ENCODE results near the gene ANKRD24.
"Not testable (repeated sequence)": the region's sequence is repeated elsewhere in the genome, so short reads cannot be mapped to it uniquely, and the experiment has no call there.

- TF ChIP-seq, protein P1, sequence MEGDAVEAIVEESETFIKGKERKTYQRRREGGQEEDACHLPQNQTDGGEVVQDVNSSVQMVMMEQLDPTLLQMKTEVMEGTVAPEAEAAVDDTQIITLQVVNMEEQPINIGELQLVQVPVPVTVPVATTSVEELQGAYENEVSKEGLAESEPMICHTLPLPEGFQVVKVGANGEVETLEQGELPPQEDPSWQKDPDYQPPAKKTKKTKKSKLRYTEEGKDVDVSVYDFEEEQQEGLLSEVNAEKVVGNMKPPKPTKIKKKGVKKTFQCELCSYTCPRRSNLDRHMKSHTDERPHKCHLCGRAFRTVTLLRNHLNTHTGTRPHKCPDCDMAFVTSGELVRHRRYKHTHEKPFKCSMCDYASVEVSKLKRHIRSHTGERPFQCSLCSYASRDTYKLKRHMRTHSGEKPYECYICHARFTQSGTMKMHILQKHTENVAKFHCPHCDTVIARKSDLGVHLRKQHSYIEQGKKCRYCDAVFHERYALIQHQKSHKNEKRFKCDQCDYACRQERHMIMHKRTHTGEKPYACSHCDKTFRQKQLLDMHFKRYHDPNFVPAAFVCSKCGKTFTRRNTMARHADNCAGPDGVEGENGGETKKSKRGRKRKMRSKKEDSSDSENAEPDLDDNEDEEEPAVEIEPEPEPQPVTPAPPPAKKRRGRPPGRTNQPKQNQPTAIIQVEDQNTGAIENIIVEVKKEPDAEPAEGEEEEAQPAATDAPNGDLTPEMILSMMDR (IDR thresholded peaks at IDR 0.05; ENCODE audit: extremely low read depth in 1 of 2, insufficient read depth in 1 of 2, low read depth in 1 of 2, low read length in 2 of 2) = not testable (repeated sequence)
- TF ChIP-seq POLR2A (IDR thresholded peaks at IDR 0.05; ENCODE audit: low read depth, low read length); EZH2 (IDR thresholded peaks at IDR 0.05; ENCODE audit: borderline replicate concordance, low read depth, low read length, severe bottlenecking); POLR2AphosphoS5 (IDR thresholded peaks at IDR 0.05; ENCODE audit: insufficient read depth, low read depth, low read length): not testable (repeated sequence)
Measured at GRCh38 chr19:4142916-4143315, 39.6 kb upstream of the ANKRD24 start.
